Heart left ventricle (tissue), 16 donors: Measurements from ENCODE around the gene TP53AIP1. TPM values are rescaled to one million over a fixed set of nuclear protein-coding genes. Genes with fewer than 3 reads are reported as not detected.

Experiments
- ATAC-seq, 4 donors: fragments of 200-7000 bp; cut with Tn5 transposase; one replicate each; pipeline ENCODE4 v1.9.1; 2020 to 2022; ENCODE audit warnings: moderate library complexity in 4 of 4, mild to moderate bottlenecking in 3 of 4, moderate number of reproducible peaks in 1 of 4
- DNase-seq, 5 donors: peaks; one replicate each; pipeline ENCODE4 v3.0.0-alpha.2; 2020
- H3K27ac ChIP-seq, 12 donors: fragments of 200-600 bp; sonication (generic) in 4 of 12; one replicate each; pipeline versions ENCODE4 v1.5.0 to v1.8.0; 2016 to 2022; ENCODE audit warnings: mild to moderate bottlenecking in 2 of 12
- H3K27me3 ChIP-seq, 9 donors: fragments of 200-600 bp; sonication (generic) in 2 of 9; one replicate each; pipeline versions ENCODE4 v1.5.1 to v1.8.0; 2016 to 2022; ENCODE audit warnings: mild to moderate bottlenecking in 3 of 9
- H3K36me3 ChIP-seq, 9 donors: fragments of 200-600 bp; sonication (generic) in 2 of 9; one replicate each; pipeline versions ENCODE4 v1.5.0 to v1.8.0; 2018 to 2022; ENCODE audit warnings: mild to moderate bottlenecking in 2 of 9
- H3K4me1 ChIP-seq, 12 donors: fragments of 200-600 bp; sonication (generic) in 4 of 12; one replicate each; pipeline versions ENCODE4 v1.5.0 to v1.8.0; 2016 to 2022; ENCODE audit warnings: mild to moderate bottlenecking in 3 of 12
- H3K4me3 ChIP-seq, 12 donors: fragments of 200-600 bp; sonication (generic) in 4 of 12; one replicate each; pipeline versions ENCODE4 v1.5.0 to v1.8.0; 2017 to 2022; ENCODE audit warnings: mild to moderate bottlenecking in 9 of 12, moderate library complexity in 4 of 12
- H3K9me3 ChIP-seq, 12 donors: fragments of 200-600 bp; sonication (generic) in 4 of 12; one replicate each; pipeline versions ENCODE4 v1.5.0 to v1.8.0; 2016 to 2022; ENCODE audit warnings: mild to moderate bottlenecking in 1 of 12
- POLR2A ChIP-seq, 2 donors: fragments of 450-650 bp; IDR thresholded peaks; one replicate each; pipeline ENCODE4 v1.6.1; 2017; ENCODE audit warnings: antibody characterized with exemption in 2 of 2, mild to moderate bottlenecking in 2 of 2, moderate library complexity in 2 of 2
- WGBS, 4 donors: extraction: QIAGEN DNeasy Blood & Tissue Kit in 2 of 4; methylation state at CpG; one replicate each; pipeline versions ENCODE4 v1.1.5 to v1.1.7; 2013 to 2018; 5-methylcytosine and 5-hydroxymethylcytosine counted together
- intact Hi-C, 10 donors: fragments of 100-400 bp; cut with DNase I; formaldehyde crosslinking; loops; one replicate each; pipeline versions ENCODE4 v1.11.1 to v1.14.2; 2022
- polyA plus RNA-seq, 2 donors: library from polyadenylated mRNA; stranded (reverse); fragments of 200-250 nt; gene quantifications; one replicate each; pipeline ENCODE4 v1.2.3, GENCODE V29; 2013
- total RNA-seq, 9 donors: library from RNA; depleted of rRNA in 2 of 9; stranded (reverse); fragments of >200 nt in 2 of 9; fragmentation: NEBNext Ultra II Directional in 3 of 9; extraction: Animal tissue kit (Norgen Biotek cat#: 25700) in 3 of 9; gene quantifications; one replicate each; pipeline versions ENCODE4 v1.1.0 to v1.2.4, GENCODE V29; 2016 to 2023
- TF ChIP-seq, protein P1 (sequence below), 12 donors: fragments of 200-600 bp; sonication (generic) in 4 of 12; IDR thresholded peaks; one replicate each; pipeline versions ENCODE4 v1.5.0 to v1.8.0; 2018 to 2022; ENCODE audit warnings: antibody characterized with exemption in 12 of 12, mild to moderate bottlenecking in 5 of 12
- donor health status: ischemic (EF 13 %, LVEDD 7.1; RV severe dilation, severe dysfunction).
- donor health status: healthy with polysubstance abuse.
- donor health status: DM: no; HTN: yes; CAD: no.
- donor health status: DM: no; HTN: no; CAD: no.
- donor health status: ischemic (EF 25% LVEDD 6.9; RV normal size, moderate dysfunction).
- donor health status: ischemic (EF 25% LVEDD 5.7; RV mildly dilated, moderate dysfunction).
- donor health status: healthy.
- donor health status: DM: yes; HTN: yes; CAD: no.
- donor health status: ischemic (EF 35%, LVEDD 5.7; RV mildly dilated, moderate dysfunction).
- donor health status: nonischemic (EF 11% LVEDD 7.7; RV severe dilation, severe dysfunction).
- donor health status: DM: yes; HTN: yes; CAD: no.
- donor health status: PGD.
- donor health status: ischemic (EF 29% LVEDD 5.4; RV normal size, mild dysfunction).
- donor health status: nonischemic (EF 23%, LVEDD 6.1; RV moderate dilation, normal function).

Gene TP53AIP1
- total and polyA plus RNA-seq, 11 donors: 0.01 TPM; not detected in 10

DNA sequence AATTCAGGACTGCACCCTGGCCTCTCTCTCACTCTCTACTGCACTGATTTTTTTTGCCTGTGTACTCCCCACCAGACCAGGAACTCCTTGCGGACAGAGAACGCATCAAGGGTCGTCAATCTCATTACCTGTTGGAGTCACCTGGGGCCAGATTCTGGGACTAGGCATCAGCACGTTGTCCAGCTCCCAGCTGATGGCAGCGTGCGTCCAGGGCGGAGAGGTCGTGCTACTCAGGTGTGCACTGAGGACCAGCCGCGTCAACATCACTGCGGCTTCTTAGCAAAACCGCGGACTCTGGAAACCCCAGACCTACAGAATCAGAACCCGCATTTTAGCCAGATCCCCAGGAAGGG is 38.4 kb downstream of the TP53AIP1 start:
- ATAC-seq (no peak), DNase-seq (no peak)
- 77 to 88% (median 86%) methylated on average over 13 to 14 of the region's 14 CpGs for WGBS, 4 donors
- Histone ChIP-seq H3K27ac (peak overlapping the region in 6 of 12 donors; percentile 1 to 88 (median 73)), H3K4me3 (peak overlapping the region in 1 of 12 donors; percentile 69), H3K4me1 (peaks cover 0 to 60% (median 21%) of the 10 kb centered on the region in 12 donors), H3K36me3 (no peaks in the 10 kb centered on the region), H3K27me3 (peaks cover 0 to 3% (median 0%) of the 10 kb centered on the region in 9 donors), H3K9me3 (no peaks in the 10 kb centered on the region)
- TF ChIP-seq, protein P1, sequence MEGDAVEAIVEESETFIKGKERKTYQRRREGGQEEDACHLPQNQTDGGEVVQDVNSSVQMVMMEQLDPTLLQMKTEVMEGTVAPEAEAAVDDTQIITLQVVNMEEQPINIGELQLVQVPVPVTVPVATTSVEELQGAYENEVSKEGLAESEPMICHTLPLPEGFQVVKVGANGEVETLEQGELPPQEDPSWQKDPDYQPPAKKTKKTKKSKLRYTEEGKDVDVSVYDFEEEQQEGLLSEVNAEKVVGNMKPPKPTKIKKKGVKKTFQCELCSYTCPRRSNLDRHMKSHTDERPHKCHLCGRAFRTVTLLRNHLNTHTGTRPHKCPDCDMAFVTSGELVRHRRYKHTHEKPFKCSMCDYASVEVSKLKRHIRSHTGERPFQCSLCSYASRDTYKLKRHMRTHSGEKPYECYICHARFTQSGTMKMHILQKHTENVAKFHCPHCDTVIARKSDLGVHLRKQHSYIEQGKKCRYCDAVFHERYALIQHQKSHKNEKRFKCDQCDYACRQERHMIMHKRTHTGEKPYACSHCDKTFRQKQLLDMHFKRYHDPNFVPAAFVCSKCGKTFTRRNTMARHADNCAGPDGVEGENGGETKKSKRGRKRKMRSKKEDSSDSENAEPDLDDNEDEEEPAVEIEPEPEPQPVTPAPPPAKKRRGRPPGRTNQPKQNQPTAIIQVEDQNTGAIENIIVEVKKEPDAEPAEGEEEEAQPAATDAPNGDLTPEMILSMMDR (IDR thresholded peaks at IDR 0.05): no peak
- TF ChIP-seq POLR2A (IDR thresholded peaks at IDR 0.05): no peak
- intact Hi-C loops: no loop called here

DNA sequence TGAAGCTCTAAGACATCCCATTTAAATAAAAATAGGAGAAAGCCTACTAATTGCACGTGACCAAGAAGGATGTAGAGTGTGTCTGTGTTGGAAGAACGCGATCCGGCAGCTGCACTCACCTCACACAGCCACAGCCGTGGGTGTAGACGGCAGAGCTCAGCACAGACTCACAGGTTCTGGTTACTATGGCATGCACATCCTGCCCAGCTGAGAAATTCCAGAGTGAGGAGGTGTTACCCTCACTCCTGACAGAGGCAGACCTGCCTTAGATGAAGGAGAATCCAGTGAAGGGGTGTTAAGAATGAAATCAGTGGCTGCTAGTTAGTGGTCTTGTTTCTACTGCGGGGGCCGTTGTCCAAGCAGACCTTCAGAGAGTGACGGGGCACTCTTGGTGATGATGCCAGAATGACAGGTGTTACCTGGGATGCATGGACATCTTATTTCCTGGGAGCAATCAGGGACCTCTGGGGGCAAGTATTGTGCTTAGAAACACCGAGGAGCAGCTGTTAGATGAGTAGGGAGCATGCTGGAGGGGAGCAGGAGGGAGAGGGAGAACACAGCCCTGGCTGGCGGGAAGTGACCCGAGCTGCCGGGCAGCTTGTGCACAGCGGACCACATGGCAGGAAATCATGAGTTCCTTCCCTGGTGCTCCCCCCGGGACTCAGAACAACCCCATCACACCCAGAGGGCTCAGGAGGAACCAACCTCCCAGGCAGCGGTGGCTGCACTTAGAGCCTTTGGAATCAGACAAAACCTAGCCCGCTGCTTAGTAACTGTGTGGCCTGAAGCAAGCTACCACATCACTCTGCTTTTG is 39.2 kb downstream of the TP53AIP1 start:
- no peaks in the 10 kb centered on the region for H3K36me3 ChIP-seq
- WGBS, 4 donors: 62 to 66% (median 63%) methylated on average over 17 of the region's 17 CpGs
- no peak overlapping the region for H3K4me3 ChIP-seq
- ATAC-seq (peak in 2 of 4 donors; percentile 33 to 53), DNase-seq (peak; percentile 50 to 76 (median 54))
- no peaks in the 10 kb centered on the region for H3K9me3 ChIP-seq
- H3K4me1 ChIP-seq: peaks cover 0 to 60% (median 14%) of the 10 kb centered on the region in 12 donors
- no peak for TF ChIP-seq POLR2A (IDR thresholded peaks at IDR 0.05)
- TF ChIP-seq, protein P1 (IDR thresholded peaks at IDR 0.05): no peak
- H3K27me3 ChIP-seq: peaks cover 0 to 3% (median 0%) of the 10 kb centered on the region in 9 donors
- H3K27ac ChIP-seq: peak overlapping the region in 2 of 12 donors; percentile 79 to 88
- intact Hi-C loops: no loop called here

DNA sequence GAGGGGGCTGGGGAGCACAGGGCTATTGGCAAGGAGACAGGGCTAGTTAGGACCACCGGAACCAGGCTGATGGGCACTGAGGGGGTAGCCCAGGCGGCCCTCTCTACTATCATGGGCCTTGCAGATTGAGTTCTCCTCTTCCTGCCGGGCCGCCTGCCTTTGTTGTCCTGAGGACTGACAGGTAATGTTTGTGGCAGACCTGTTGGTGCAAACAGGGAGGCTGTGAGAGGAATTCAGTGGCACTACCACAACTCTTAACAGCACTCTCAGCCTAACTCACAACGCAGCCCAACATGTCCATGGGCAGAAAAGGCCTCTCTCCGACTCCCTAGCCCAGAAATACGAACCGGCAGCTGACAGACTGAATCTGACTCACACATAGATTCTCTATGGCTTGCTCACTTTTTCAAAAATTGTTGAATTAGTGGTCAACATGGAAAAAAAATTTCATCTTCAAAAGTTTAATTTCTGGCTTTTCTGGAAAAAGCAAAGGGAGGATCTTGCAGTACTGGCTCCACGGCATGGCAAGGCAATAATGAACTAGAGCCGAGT is 40.1 kb downstream of the TP53AIP1 start:
- H3K36me3 ChIP-seq: no peaks in the 10 kb centered on the region
- WGBS, 4 donors: 90 to 95% (median 93%) methylated on average over 10 of the region's 10 CpGs
- no peak overlapping the region for H3K4me3 ChIP-seq
- no peaks in the 10 kb centered on the region for H3K9me3 ChIP-seq
- ATAC-seq (no peak), DNase-seq (no peak)
- H3K27me3 ChIP-seq: peaks cover 0 to 3% (median 0%) of the 10 kb centered on the region in 9 donors
- no peak overlapping the region for H3K27ac ChIP-seq
- no peak for TF ChIP-seq POLR2A (IDR thresholded peaks at IDR 0.05)
- TF ChIP-seq, protein P1 (IDR thresholded peaks at IDR 0.05): no peak
- H3K4me1 ChIP-seq: peaks cover 0 to 60% (median 11%) of the 10 kb centered on the region in 12 donors
- intact Hi-C loops: no loop called here
